Measurements from ENCODE around the gene PROZ.

The PROZ gene

GRCh38 chr13:113141601-113141970 lies 16.9 kb upstream of the PROZ start:
- DNase-seq (ENCODE audit: low read depth): no peak

- DNase-seq (ENCODE audit: low read depth): no peak
Observed at GRCh38 chr13:113142876-113143275, 15.6 kb upstream of the PROZ start.

- DNase-seq (ENCODE audit: low read depth): no peak
Observed at GRCh38 chr13:113143466-113144254, 14.8 kb upstream of the PROZ start.

GRCh38 chr13:113144255-113144629 lies 14.2 kb upstream of the PROZ start:
- DNase-seq (ENCODE audit: low read depth): no peak

- no peak for DNase-seq (ENCODE audit: low read depth)
Observed at GRCh38 chr13:113145496-113145895, 13.0 kb upstream of the PROZ start.

- DNase-seq (ENCODE audit: low read depth): no peak
Observed at GRCh38 chr13:113145911-113146598, 12.4 kb upstream of the PROZ start.

- DNase-seq (ENCODE audit: low read depth): no peak
Observed at GRCh38 chr13:113146750-113147149, 11.7 kb upstream of the PROZ start.

- DNase-seq (ENCODE audit: low read depth): no peak
Observed at GRCh38 chr13:113147206-113147605, 11.2 kb upstream of the PROZ start.

GRCh38 chr13:113148407-113148806 lies 10.0 kb upstream of the PROZ start:
- no peak for DNase-seq (ENCODE audit: low read depth)

GRCh38 chr13:113148940-113149503 lies 9.4 kb upstream of the PROZ start:
- DNase-seq (ENCODE audit: low read depth): no peak

- no peak for DNase-seq (ENCODE audit: low read depth)
Observed at GRCh38 chr13:113149711-113150549, 8.5 kb upstream of the PROZ start.

GRCh38 chr13:113150550-113151365 lies 7.7 kb upstream of the PROZ start:
- no peak for DNase-seq (ENCODE audit: low read depth)

GRCh38 chr13:113151745-113152690 lies 6.4 kb upstream of the PROZ start:
- peak; percentile 25 for DNase-seq (ENCODE audit: low read depth)

GRCh38 chr13:113152691-113152983 lies 5.8 kb upstream of the PROZ start:
- DNase-seq (ENCODE audit: low read depth): no peak

- no peak for DNase-seq (ENCODE audit: low read depth)
Observed at GRCh38 chr13:113152984-113153809, 5.3 kb upstream of the PROZ start.

GRCh38 chr13:113153810-113154748 lies 4.4 kb upstream of the PROZ start:
- peak; percentile 77 for DNase-seq (ENCODE audit: low read depth)

GRCh38 chr13:113155201-113155600 lies 3.2 kb upstream of the PROZ start:
- no peak for DNase-seq (ENCODE audit: low read depth)

GRCh38 chr13:113155982-113156655 lies 2.3 kb upstream of the PROZ start:
- DNase-seq (ENCODE audit: low read depth): peak; percentile 16

Data from ELR (cell line).